GM18498 (cell line): ENCODE results near the gene SCARB1.
"Not testable (repeated sequence)": the region's sequence is repeated elsewhere in the genome, so short reads cannot be mapped to it uniquely, and the experiment has no call there.

Source experiments
- ATAC-seq: cut with Tn5 transposase; IDR thresholded peaks from one replicate; pipeline ENCODE4 v1.9.1; 2021; ENCODE audit warnings: mild to moderate bottlenecking, moderate library complexity; ENCODE audit not compliant: unreplicated experiment

Gene SCARB1

GRCh38 chr12:124884587-124885438 is 21.1 kb upstream of the SCARB1 start:
- peak; percentile 85 for ATAC-seq

DNA sequence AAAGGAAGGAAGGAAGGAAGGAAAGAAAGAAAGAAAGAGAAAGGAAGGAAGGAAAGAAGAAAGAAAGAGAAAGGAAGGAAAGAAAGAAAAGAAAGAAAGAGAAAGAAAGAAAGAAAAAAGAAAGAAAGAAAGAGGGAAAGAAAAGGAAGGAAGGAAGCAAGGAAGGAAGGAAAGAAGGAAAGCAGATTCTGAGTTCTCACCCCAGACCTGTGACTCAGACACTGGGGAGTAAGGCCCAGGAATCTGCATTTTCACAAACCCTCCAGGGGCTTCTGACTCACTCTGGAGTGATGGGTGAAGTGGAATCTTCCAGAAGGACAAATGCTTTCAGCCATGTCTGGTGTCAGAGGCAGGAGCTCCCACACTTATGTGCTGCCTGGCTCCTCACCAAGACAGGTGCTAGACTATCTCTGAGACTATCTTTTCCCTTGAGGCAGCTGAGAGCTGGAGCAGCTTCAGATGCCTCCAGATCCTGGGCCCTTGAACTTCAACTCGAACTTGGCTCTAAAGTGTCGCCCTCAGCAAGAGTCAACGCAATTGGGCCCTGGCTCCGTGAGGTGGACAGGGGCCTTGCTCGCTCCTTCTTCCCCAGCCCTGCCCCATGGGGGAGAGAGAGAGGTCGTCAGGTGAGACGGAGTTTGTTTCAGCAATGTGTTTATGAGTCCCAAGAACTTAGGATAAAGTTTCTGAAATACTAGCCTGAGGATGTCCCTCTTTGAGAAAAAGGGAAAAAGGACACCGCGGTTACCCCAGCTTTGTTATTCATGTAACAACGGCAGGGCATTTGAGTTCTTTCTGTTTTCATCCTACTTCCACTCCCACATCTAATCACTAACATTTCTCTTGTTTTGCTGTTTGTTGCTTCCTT is 19.8 kb upstream of the SCARB1 start:
- ATAC-seq = no peak

GRCh38 chr12:124881123-124881522 is 17.5 kb upstream of the SCARB1 start:
- no peak for ATAC-seq

DNA sequence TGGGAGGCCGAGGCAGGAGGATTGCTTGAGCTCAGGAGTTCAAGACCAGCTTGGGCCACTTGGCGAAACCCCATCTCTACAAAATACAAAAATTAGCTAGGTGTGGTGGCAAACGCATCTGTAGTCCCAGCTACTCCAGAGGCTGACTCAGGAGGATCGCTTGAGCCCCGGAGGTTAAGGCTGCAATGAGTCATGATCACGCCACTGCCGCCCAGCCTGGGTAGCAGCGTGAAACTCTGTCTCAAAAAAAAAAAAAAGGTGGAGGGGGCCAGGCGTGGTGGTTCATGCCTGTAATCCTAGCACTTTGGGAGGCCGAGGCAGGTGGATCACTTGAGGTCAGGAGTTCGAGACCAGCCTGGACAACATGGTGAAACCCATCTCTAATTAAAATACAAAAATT is 16.7 kb upstream of the SCARB1 start:
- ATAC-seq = not testable (repeated sequence)

DNA sequence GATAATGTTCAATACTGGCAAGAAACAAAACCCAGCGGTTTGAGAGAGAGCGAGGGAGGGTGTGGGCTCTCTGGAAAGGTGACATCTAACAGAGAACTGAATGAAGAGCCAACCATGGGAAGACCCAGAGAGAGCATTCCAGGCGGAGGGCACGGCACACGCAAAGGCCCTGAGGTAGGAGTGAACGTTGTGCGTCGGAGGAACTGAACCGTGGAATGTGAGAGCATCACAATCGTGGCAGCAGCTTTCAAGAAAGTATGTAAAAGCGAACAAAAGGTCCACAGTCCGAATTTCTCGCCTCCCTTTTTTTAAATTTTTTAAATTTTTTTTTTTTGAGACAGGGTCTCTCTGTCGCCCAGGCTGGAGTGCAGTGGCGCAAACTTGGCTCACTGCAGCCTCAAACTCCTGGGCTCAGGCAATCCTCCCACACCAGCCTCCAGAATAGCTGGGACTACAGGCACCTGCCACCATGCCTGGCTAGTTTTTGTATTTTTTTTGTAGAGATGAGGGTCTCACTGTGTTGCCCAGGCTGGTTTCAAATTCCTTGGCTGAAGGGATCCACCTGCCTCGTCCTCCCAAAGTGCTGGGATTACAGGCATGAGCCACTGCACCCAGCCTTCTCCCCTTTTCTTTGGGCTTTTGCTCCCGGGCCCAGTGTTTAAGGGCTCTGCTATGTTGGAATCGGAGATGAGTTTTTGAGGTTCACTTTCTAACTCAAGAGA is 15.3 kb upstream of the SCARB1 start:
- no peak for ATAC-seq

DNA sequence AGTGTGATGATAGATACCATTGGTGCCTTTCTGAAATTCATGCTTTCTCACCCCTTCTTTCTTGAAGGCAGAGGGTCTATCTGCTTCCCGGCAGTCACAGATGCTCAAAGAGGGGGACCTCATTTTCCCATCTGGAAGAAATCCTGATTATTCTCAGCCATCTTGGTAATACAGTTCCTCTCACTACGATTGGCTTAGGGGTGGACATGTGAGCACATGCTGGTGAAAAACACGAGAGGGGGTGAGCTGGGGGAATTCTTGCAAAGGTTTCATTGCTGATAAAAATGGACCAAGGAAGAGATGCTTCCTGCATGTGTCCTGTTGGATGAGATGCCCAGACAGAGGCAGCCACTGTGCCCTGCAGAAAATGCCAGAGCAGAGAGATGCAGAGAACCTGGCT is 13.8 kb upstream of the SCARB1 start:
- no peak for ATAC-seq

DNA sequence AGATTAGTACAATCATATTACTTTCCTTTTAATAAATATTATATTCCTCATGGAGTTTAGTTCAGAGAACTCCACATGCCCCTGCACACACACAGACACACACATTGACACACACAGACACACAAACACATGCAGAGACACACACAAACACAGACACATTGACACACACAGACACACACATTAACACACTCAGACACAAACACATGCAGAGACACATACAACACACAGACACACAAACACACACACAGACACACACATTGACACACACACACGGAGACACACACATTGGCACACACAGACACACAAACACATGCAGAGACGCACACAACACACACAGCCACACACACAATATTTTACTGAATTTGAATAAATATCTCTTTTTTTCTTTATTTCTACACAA is 12.5 kb upstream of the SCARB1 start:
- ATAC-seq = no peak

- no peak for ATAC-seq
Observed at GRCh38 chr12:124875803-124876132, 12.1 kb upstream of the SCARB1 start.

DNA sequence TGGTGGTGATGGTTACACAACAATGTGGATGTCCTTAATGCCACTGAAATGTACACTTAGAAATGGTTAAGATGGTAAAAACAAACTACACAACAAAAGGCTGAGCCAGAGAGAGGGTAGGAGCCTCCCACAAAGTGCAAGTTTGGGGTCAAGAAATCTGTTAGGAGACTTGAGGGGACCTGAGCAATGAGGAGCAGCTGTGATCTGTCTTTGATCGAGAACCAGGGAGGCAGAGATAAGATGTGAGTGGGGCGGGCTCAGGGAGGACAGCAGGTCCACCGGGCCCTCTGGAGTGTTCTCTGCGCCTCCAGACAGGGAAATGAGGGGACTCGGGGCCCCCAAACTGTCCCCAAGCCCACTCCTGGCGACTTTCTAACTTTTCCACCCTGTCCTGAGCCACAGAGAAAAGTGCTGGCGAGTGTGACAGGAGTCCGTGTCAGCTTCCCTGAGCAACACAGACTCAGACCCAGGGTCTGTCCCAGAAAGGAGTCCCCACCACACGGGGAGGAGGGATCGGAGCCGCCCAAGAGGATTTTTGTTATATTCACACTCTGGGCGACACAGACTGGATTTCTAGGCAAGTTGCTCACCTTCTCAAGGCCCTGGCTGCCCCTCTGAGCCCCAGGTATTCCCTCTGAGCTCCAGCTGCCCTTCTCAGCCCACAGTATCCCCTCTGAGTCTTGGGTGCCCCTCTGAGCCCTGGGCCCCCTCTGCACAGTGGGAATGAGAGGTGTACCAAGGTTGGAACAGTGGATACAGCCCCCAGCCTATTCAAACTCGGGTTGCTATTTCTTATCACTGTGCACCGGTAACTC is 11.5 kb upstream of the SCARB1 start:
- ATAC-seq = no peak

DNA sequence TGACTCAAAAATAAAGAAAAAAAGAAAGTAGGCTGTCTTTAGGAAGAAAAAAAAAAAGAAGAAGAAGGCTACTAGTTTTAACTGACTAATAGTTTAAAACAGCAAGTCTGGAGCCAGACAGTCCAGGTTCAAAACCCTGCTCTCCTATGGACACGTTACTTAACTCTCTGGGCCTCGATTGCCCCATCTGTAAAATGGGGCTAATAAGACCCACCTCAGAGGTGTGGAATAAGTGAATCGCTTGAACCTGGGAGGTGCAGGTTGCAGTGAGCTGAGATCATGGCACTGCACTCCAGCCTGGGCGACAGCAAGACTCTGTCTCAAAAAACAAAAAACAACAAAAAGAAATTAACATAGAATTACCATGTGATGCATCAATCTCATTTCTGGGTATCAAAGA is 10.5 kb upstream of the SCARB1 start:
- no peak for ATAC-seq

DNA sequence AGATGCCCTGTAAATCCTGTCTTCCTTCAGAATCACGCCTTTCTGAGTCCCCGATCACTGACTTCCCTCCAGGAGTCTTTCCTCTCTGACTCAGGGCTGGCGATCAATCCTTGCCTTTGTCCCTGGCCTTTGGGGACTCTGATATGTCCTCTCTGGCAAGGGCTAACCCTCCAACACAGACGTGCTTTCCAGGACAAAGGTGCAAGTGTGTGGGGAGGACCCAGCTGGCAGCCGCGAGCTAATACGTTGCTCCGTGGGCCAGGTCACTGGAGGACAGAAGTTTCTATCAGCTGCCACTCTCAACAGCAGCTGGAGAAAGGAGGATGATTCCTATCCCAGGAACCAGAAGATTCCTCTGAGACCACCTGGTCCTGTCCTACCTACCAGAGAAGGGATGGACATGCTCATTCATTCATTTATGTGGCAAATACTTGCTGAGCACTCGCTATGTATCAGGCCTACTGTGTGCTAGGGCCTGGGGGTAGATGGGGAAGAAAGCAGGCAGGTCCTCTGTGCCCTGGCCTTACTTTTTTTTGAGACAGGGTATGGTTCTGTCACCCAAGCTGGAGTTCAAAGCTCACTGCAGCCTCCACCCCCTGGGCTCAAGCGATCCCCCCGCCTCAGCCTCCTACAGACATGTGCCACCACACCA is 8.5 kb upstream of the SCARB1 start:
- ATAC-seq = no peak

DNA sequence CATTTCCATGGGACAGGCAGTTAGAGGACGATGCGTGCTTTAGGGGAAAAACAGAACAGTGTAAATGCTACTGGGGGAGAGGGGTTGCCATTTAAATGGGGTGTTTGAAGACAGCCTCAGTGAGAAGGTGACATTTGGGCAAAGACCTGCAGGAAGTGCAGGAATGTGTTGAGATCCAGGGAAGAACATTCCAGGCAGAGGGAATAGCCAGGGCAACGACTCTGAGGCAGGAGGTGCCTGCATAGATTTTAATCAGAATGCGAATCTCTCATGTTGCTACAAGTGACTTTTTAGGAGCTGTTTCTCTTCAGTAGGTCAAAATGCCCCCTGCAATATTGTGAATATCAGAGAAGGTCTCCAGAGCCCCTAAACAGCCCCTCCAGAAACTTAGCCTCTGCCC is 7.6 kb upstream of the SCARB1 start:
- no peak for ATAC-seq

GRCh38 chr12:124870515-124870914 is 6.9 kb upstream of the SCARB1 start:
- ATAC-seq = no peak

GRCh38 chr12:124869059-124869665 is 5.5 kb upstream of the SCARB1 start:
- ATAC-seq = no peak

GRCh38 chr12:124868252-124869058 is 4.8 kb upstream of the SCARB1 start:
- ATAC-seq = no peak

DNA sequence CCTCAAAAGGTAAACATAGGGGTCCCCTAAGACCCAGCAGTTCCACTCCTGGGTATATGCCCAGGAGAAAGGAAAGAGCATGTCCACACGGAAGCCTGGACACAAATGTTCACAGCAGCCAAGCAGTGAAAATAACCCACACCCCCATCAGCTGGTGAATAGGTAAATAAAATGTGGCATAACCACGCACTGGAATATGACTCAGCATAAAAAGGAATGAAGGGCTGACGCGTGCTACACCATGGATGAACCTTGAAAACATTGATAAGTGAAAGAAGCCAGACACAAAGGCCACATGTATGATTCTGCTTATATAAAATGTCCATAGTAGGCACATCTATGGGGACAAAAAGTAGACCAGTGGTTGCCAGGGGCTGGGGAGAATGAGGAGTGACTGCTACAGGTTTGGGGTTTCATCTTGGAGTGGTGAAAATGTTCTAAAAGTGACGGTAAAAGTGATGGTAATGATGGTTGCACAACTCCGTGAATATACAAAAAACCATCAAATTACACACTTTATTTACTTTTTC is 3.8 kb upstream of the SCARB1 start:
- no peak for ATAC-seq

DNA sequence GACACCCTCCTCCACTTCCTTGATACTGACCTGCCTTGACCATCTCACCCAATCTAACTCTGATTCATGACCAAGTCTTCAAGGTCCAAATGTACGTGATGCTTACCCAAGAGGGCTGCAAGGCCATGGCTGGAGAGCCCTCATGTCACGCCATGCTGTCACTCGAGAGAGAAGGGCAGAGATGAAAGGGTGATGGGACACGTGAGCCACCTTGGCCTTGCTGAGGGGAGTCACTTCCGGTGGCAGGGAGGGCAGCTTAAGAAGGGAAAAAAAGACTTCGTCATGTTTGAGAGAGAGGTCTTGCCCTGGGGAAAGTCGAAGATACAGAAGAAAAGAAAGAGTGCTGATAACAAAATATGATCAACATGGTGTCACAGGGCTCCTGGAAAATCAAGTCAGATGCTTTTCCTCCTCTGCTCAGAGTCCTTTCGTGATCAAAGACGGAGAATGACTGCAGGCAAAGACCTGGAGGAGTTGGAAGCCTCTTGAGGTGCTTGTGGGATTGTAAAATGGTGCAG is 3.3 kb upstream of the SCARB1 start:
- no peak for ATAC-seq

DNA sequence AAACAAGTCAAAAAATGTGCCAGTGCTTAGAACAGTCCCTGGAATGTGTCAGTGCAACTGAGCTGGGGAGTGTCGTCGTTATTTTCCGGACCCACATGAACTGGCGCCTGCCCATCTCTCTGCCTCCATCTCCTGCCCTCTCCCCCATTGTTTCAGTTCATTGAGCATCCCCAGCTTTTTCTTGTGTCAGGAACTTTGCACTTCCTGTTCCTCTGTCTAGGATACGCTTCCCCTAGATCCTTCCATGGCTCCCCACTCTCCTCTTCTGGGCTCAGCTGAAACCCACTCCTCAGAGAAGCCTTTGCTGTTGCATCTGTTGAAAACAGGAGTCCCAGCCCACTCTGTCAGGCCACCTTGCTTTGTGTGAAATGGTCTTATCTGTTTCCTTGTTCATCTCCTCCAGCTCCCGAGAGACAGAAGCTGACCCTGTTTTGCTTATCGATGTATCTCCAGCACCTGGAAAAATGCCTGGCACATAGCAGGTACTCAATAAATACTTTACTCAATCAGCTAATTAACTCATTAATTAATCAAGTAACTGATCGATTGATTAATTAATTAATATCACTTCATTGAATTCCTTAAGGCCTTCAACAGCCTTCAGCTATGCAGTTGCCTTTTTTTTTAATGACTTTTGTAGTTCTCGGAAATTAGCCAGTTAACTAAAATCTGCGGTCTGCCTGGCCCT is 2.7 kb upstream of the SCARB1 start:
- no peak for ATAC-seq
